Progenitor cell of endocrine pancreas (in vitro differentiated cells): ENCODE data around the gene HYAL2. TPM values are rescaled to one million over a fixed set of nuclear protein-coding genes. Genes with fewer than 3 reads are reported as not detected.

Experiments used
- DNase-seq: peaks from one replicate; pipeline ENCODE4 v3.0.0; 2021; ENCODE audit warnings: low spot score; ENCODE audit not compliant: unreplicated experiment
- H3K27ac Mint-ChIP-seq: 2 replicates; pipeline ENCODE4 v1.8.0; 2021; ENCODE audit warnings: mild to moderate bottlenecking, moderate library complexity, mixed read lengths
- H3K27me3 Mint-ChIP-seq: 2 replicates; pipeline ENCODE4 v1.8.0; 2021; ENCODE audit warnings: mixed read lengths
- H3K36me3 Mint-ChIP-seq: 2 replicates; pipeline ENCODE4 v1.8.0; 2022; ENCODE audit warnings: mixed read lengths; ENCODE audit not compliant: insufficient read depth
- H3K4me1 Mint-ChIP-seq: 2 replicates; pipeline ENCODE4 v1.8.0; 2021; ENCODE audit warnings: low read depth, mixed read lengths
- H3K4me3 Mint-ChIP-seq: 2 replicates; pipeline ENCODE4 v1.8.0; 2021; ENCODE audit warnings: low read depth, mild to moderate bottlenecking, moderate library complexity, mixed read lengths
- H3K9me3 Mint-ChIP-seq: 2 replicates; pipeline ENCODE4 v1.8.0; 2021; ENCODE audit warnings: low read depth, mixed read lengths
- CTCF ChIP-seq: fragments of 200-600 bp; sonication (generic); IDR thresholded peaks from one replicate; pipeline ENCODE4 v1.5.0; 2021; ENCODE audit warnings: antibody characterized with exemption, mild to moderate bottlenecking; ENCODE audit not compliant: unreplicated experiment
- long read RNA-seq: library from polyadenylated mRNA; unstranded; transcript quantifications from one replicate; pipeline ENCODE4 v2.0.0, GENCODE V29; 2020
- total RNA-seq: library from RNA; stranded (reverse); gene quantifications from 2 replicates; pipeline ENCODE4 v1.2.1, GENCODE V29; 2021

Gene HYAL2, protein sequence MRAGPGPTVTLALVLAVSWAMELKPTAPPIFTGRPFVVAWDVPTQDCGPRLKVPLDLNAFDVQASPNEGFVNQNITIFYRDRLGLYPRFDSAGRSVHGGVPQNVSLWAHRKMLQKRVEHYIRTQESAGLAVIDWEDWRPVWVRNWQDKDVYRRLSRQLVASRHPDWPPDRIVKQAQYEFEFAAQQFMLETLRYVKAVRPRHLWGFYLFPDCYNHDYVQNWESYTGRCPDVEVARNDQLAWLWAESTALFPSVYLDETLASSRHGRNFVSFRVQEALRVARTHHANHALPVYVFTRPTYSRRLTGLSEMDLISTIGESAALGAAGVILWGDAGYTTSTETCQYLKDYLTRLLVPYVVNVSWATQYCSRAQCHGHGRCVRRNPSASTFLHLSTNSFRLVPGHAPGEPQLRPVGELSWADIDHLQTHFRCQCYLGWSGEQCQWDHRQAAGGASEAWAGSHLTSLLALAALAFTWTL
- 74.3 and 77.9 TPM in 2 replicates for total RNA-seq
- long read RNA-seq, full-length matches to known transcripts: 19 of 22 reads
- long read RNA-seq, partial matches to known transcripts: 0 of 22 reads
- long read RNA-seq, other reads (novel, unspliced or antisense): 3 of 22 reads

- H3K9me3 Mint-ChIP-seq: no peaks in the 10 kb centered on the region
- DNase-seq: no peak
- peak within 1 kb of the TSS; percentile 100 for H3K27ac Mint-ChIP-seq
- H3K4me1 Mint-ChIP-seq: peaks cover 30% of the 10 kb centered on the region
- no peaks in the 10 kb centered on the region for H3K27me3 Mint-ChIP-seq
- TF ChIP-seq CTCF: no peak
- peaks cover 15% of the 10 kb centered on the region for H3K36me3 Mint-ChIP-seq
- H3K4me3 Mint-ChIP-seq: peak within 1 kb of the TSS; percentile 82
These were observed at the start of gene HYAL2 for GRCh38 chr3:50322386-50323091. Gene HYAL2 (minus strand): TSS chr3:50322745. CDS start chr3:50320489, 2,256 bp downstream.

DNA sequence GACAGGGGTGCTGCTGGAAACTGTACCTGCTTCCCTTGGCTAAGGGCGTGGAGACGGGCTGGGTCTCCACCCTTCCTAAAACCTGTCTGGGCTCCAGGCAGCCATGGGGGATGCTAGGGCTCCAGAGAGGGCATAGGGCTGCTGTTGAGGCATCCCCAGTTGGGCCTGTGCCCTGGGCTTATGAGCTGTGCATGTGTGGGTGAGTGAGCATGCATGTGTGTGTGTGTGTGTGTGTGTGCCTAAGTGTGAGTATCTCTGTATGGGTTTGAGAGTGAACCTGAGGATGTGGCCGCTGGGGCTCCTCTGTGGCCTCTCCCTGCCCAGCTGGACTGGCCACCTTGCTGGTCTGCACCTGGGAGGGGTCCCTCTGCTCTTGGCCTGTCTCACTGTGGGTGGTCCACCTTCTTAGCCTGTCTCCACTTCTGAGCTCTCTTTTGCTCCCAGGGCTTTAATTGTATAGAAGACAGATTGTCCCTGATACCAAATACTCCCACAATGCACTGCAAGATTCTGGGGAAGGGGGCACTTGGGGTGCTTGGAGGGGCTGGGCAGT is 48.7 kb upstream of the HYAL2 start:
- Mint-ChIP-seq H3K9me3 (no peaks in the 10 kb centered on the region), H3K4me3 (no peak overlapping the region), H3K4me1 (peaks cover 2% of the 10 kb centered on the region), H3K27ac (no peak overlapping the region), H3K27me3 (peaks cover 6% of the 10 kb centered on the region), H3K36me3 (no peaks in the 10 kb centered on the region)
- TF ChIP-seq CTCF: no peak
- DNase-seq: no peak

- DNase-seq: no peak
- H3K4me3 Mint-ChIP-seq: no peak overlapping the region
- peaks cover 2% of the 10 kb centered on the region for H3K4me1 Mint-ChIP-seq
- H3K27me3 Mint-ChIP-seq: peaks cover 6% of the 10 kb centered on the region
- TF ChIP-seq CTCF: no peak
- no peaks in the 10 kb centered on the region for H3K9me3 Mint-ChIP-seq
- H3K36me3 Mint-ChIP-seq: no peaks in the 10 kb centered on the region
- H3K27ac Mint-ChIP-seq: no peak overlapping the region
These were observed 48.0 kb upstream of the HYAL2 start for GRCh38 chr3:50370594-50370993.

GRCh38 chr3:50369012-50369670 is 46.6 kb upstream of the HYAL2 start:
- no peak for TF ChIP-seq CTCF
- no peak for DNase-seq
- Mint-ChIP-seq H3K4me3 (no peak overlapping the region), H3K27me3 (peaks cover 6% of the 10 kb centered on the region), H3K4me1 (peaks cover 2% of the 10 kb centered on the region), H3K27ac (peak overlapping the region; percentile 68), H3K9me3 (no peaks in the 10 kb centered on the region), H3K36me3 (no peaks in the 10 kb centered on the region)

- Mint-ChIP-seq H3K4me3 (peak overlapping the region; percentile 71), H3K27me3 (peaks cover 6% of the 10 kb centered on the region), H3K27ac (peak overlapping the region; percentile 74), H3K4me1 (no peaks in the 10 kb centered on the region), H3K9me3 (no peaks in the 10 kb centered on the region), H3K36me3 (no peaks in the 10 kb centered on the region)
- no peak for DNase-seq
- TF ChIP-seq CTCF: no peak
These were observed 43.3 kb upstream of the HYAL2 start for GRCh38 chr3:50365842-50366220.
